HG02870 (cell line): ENCODE measurements around the gene LUC7L2.
"Not testable (repeated sequence)": the region's sequence is repeated elsewhere in the genome, so short reads cannot be mapped to it uniquely, and the experiment has no call there.

Source experiments
- ATAC-seq: cut with Tn5 transposase; IDR thresholded peaks from one replicate; pipeline ENCODE4 v1.9.1; 2021; ENCODE audit warnings: mild to moderate bottlenecking, moderate library complexity; ENCODE audit not compliant: unreplicated experiment

LUC7L2 gene

GRCh38 chr7:139359366-139360209 is at the start of gene LUC7L2:
Gene LUC7L2 (plus strand): TSS chr7:139359894. CDS start chr7:139360262, 368 bp downstream.
- ATAC-seq = peak; percentile 61

- no peak for ATAC-seq
Observed at GRCh38 chr7:139317939-139318505, 41.7 kb upstream of the LUC7L2 start.

- ATAC-seq = peak; percentile 8
Observed at GRCh38 chr7:139321071-139321745, 38.5 kb upstream of the LUC7L2 start.

- ATAC-seq = not testable (repeated sequence)
Observed at GRCh38 chr7:139324709-139325108, 35.0 kb upstream of the LUC7L2 start.

- no peak for ATAC-seq
Observed at GRCh38 chr7:139328375-139328774, 31.3 kb upstream of the LUC7L2 start.

GRCh38 chr7:139329119-139329518 is 30.6 kb upstream of the LUC7L2 start:
- ATAC-seq = no peak

GRCh38 chr7:139330333-139331030 is 29.2 kb upstream of the LUC7L2 start:
- no peak for ATAC-seq

- no peak for ATAC-seq
Observed at GRCh38 chr7:139332697-139333359, 26.9 kb upstream of the LUC7L2 start.

GRCh38 chr7:139333443-139333842 is 26.3 kb upstream of the LUC7L2 start:
- ATAC-seq = not testable (repeated sequence)

GRCh38 chr7:139334399-139335150 is 25.1 kb upstream of the LUC7L2 start:
- no peak for ATAC-seq

- ATAC-seq = no peak
Observed at GRCh38 chr7:139339025-139339424, 20.7 kb upstream of the LUC7L2 start.

- no peak for ATAC-seq
Observed at GRCh38 chr7:139339698-139340036, 20.0 kb upstream of the LUC7L2 start.

- ATAC-seq = peak; percentile 74
Observed at GRCh38 chr7:139340037-139340807, 19.5 kb upstream of the LUC7L2 start.

GRCh38 chr7:139340808-139341057 is 19.0 kb upstream of the LUC7L2 start:
- ATAC-seq = no peak

- peak; percentile 54 for ATAC-seq
Observed at GRCh38 chr7:139341058-139341775, 18.5 kb upstream of the LUC7L2 start, which contains the start of gene FMC1. Gene FMC1 (plus strand): TSS chr7:139341337. CDS start chr7:139341385, 48 bp downstream.

- ATAC-seq = no peak
Observed at GRCh38 chr7:139341776-139342226, 17.9 kb upstream of the LUC7L2 start.

- no peak for ATAC-seq
Observed at GRCh38 chr7:139345042-139345441, 14.7 kb upstream of the LUC7L2 start.

GRCh38 chr7:139351027-139351426 is 8.7 kb upstream of the LUC7L2 start:
- no peak for ATAC-seq

- no peak for ATAC-seq
Observed at GRCh38 chr7:139354729-139355128, 5.0 kb upstream of the LUC7L2 start.
